ENCODE measurements around the gene INO80. TPM values are rescaled to one million over a fixed set of nuclear protein-coding genes. Genes with fewer than 3 reads are reported as not detected.

Gene INO80
- total and polyA plus RNA-seq, 7 donors, result 7.2 to 36.6 (median 17.1) TPM

Small RNA genes within 50 kb of the gene (small RNA-seq; reads per million reads assigned to genes)
- gene ISCA1P4, result 0 reads per million in 3 donors

Other genes with a start within 250 kb of the INO80 start
- gene RHOV, start 242.0 kb downstream of the INO80 start, total RNA-seq, result not detected
- gene RHOV, start 242.0 kb downstream of the INO80 start, polyA plus RNA-seq, result 1 to 10 TPM; 4.8 to 8.1 (median 5.2) TPM
- gene VPS18, start 221.8 kb downstream of the INO80 start, total RNA-seq, result 10 to 100 TPM; 17.4 to 19.6 (median 19.0) TPM
- 10 to 100 TPM in 1 of 3 donors, 1 to 10 TPM in 2; 4.8 to 15.1 (median 6.7) TPM for gene VPS18, start 221.8 kb downstream of the INO80 start, polyA plus RNA-seq
- gene DLL4, start 186.9 kb downstream of the INO80 start, total RNA-seq, result 1 to 10 TPM; 3.5 to 5.4 (median 4.6) TPM
- 10 to 100 TPM in 1 of 3 donors, 1 to 10 TPM in 2; 1.6 to 12.2 (median 3.6) TPM for gene DLL4, start 186.9 kb downstream of the INO80 start, polyA plus RNA-seq
- gene CHAC1, start 162.8 kb downstream of the INO80 start, total RNA-seq, result 1 to 10 TPM in 3 of 4 donors, under 1 TPM in 1; 0.66 to 3.1 (median 2.4) TPM
- gene CHAC1, start 162.8 kb downstream of the INO80 start, polyA plus RNA-seq, result 10 to 100 TPM in 1 of 3 donors, 1 to 10 TPM in 2; 3.0 to 31.4 (median 8.3) TPM
- not detected for gene EXD1, start 114.5 kb upstream of the INO80 start, total RNA-seq
- under 1 TPM in 1 of 3 donors, not detected in 2; 0.03 TPM for gene EXD1, start 114.5 kb upstream of the INO80 start, polyA plus RNA-seq
- 100 to 1,000 TPM; 101 to 118 (median 105) TPM for gene CHP1, start 115.0 kb upstream of the INO80 start, total RNA-seq
- 100 to 1,000 TPM; 126 to 270 (median 152) TPM for gene CHP1, start 115.0 kb upstream of the INO80 start, polyA plus RNA-seq
- gene OIP5, start 216.3 kb upstream of the INO80 start, total RNA-seq, result 1 to 10 TPM in 1 of 4 donors, under 1 TPM in 1, not detected in 2; 0.71 to 1.1 TPM
- gene OIP5, start 216.3 kb upstream of the INO80 start, polyA plus RNA-seq, result 10 to 100 TPM in 1 of 3 donors, 1 to 10 TPM in 2; 1.8 to 10.8 (median 5.1) TPM
- 10 to 100 TPM in 1 of 4 donors, 1 to 10 TPM in 2, under 1 TPM in 1; 0.16 to 13.7 (median 1.5) TPM for gene NUSAP1, start 216.6 kb upstream of the INO80 start, total RNA-seq
- gene NUSAP1, start 216.6 kb upstream of the INO80 start, polyA plus RNA-seq, result 10 to 100 TPM in 2 of 3 donors, 1 to 10 TPM in 1; 5.4 to 34.7 (median 10.9) TPM

All from sigmoid colon (tissue), 7 donors.